DND-41 (cell line): ENCODE data around the gene SSUH2.
"Not testable (repeated sequence)": the region's sequence is repeated elsewhere in the genome, so short reads cannot be mapped to it uniquely, and the experiment has no call there.

ENCODE experiments used
- ATAC-seq: fragments of 200-7000 bp; cut with Tn5 transposase; 3 replicates; pipeline ENCODE4 v1.9.1; 2021; ENCODE audit warnings: low read depth; ENCODE audit not compliant: insufficient read depth
- DNase-seq: peaks from one replicate; pipeline ENCODE4 v3.0.0-alpha.2; 2020
- H2AFZ ChIP-seq: 2 replicates; pipeline ENCODE4 v1.6.0; 2012; ENCODE audit warnings: low read depth, low read length
- H3K27ac ChIP-seq: 2 replicates; pipeline ENCODE4 v1.5.1; 2012; ENCODE audit warnings: low read length, inconsistent platforms
- H3K27me3 ChIP-seq: fragments of 200-600 bp; sonication (generic); 2 replicates; pipeline ENCODE4 v1.6.0; 2012; ENCODE audit warnings: low read length, mild to moderate bottlenecking, inconsistent platforms; ENCODE audit not compliant: insufficient read depth, poor library complexity
- H3K36me3 ChIP-seq: 2 replicates; pipeline ENCODE4 v1.5.1; 2012; ENCODE audit warnings: low read length, inconsistent platforms; ENCODE audit not compliant: insufficient read depth
- H3K4me1 ChIP-seq: 2 replicates; pipeline ENCODE4 v1.5.1; 2012; ENCODE audit warnings: mild to moderate bottlenecking, low read length; ENCODE audit not compliant: insufficient read depth
- H3K4me2 ChIP-seq: 2 replicates; pipeline ENCODE4 v1.6.0; 2012; ENCODE audit warnings: mild to moderate bottlenecking, moderate library complexity, low read length, inconsistent platforms; ENCODE audit not compliant: insufficient read depth
- H3K4me3 ChIP-seq, 2 experiments: fragments of 200-600 bp in 1 of 2; shearing (Covaris generic) in 1 of 2; 2 replicates each; pipeline ENCODE4 v1.5.1; 2012 to 2016; ENCODE audit warnings: inconsistent platforms in 2 of 2, low read length in 2 of 2, mild to moderate bottlenecking in 2 of 2, low read depth in 1 of 2, moderate library complexity in 1 of 2
- H3K79me2 ChIP-seq: 2 replicates; pipeline ENCODE4 v1.6.0; 2012; ENCODE audit warnings: low read length, inconsistent platforms; ENCODE audit not compliant: insufficient read depth
- H3K9ac ChIP-seq: 2 replicates; pipeline ENCODE4 v1.6.0; 2012; ENCODE audit warnings: low read depth, mild to moderate bottlenecking, inconsistent platforms, low read length, moderate library complexity
- H3K9me3 ChIP-seq: 2 replicates; pipeline ENCODE4 v1.5.1; 2012; ENCODE audit warnings: low read length, moderate library complexity, mild to moderate bottlenecking, inconsistent platforms; ENCODE audit not compliant: insufficient read depth, severe bottlenecking
- H4K20me1 ChIP-seq: 2 replicates; pipeline ENCODE4 v1.6.0; 2012; ENCODE audit warnings: low read length; ENCODE audit not compliant: insufficient read depth
- EZH2 ChIP-seq: IDR thresholded peaks from 3 replicates; pipeline ENCODE4 v1.6.1; 2012; ENCODE audit warnings: borderline replicate concordance, low read depth, mild to moderate bottlenecking, moderate library complexity, low read length, inconsistent platforms; ENCODE audit not compliant: severe bottlenecking
- TF ChIP-seq, protein P1 (sequence below): IDR thresholded peaks from 2 replicates; pipeline ENCODE4 v1.5.1; 2012; ENCODE audit warnings: borderline replicate concordance, low read length, moderate library complexity, mild to moderate bottlenecking; ENCODE audit not compliant: poor library complexity, severe bottlenecking; ENCODE audit errors: extremely low read depth

Gene SSUH2

DNA sequence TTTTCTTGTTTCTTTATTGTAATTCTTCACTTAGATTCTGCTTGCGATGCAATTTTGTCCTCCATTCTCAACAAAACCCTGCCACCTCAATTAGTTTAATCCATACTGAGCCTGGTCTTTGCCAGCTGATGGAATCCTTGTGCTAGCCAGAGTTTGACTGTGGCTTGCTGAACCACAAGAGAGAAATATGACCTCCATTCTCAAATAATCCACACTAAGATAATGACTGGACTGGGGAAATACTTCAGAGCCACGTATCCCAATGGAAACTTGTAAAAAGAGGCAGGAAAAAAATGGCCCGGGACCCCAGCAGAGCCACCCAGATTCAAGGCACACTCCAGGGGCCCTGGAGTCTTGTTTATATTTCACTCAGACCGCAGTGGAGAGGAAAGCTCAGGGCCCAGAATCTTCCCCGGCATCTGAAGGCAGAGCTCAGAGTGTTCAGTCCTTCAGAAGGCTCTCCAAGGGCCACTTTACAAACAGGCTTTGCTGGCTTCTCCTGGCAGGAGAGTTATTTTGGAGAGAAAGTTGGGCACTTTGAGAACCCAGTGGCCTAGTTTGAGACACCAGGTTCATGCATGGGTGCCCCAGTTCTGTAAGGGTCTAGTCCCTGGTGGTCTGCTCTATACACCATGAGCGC lies 62.7 kb downstream of the SSUH2 start:
- no peaks in the 10 kb centered on the region for H3K79me2 ChIP-seq
- no peak for ATAC-seq
- no peaks in the 10 kb centered on the region for H3K36me3 ChIP-seq
- peaks cover 5% of the 10 kb centered on the region for H3K27me3 ChIP-seq
- no peaks in the 10 kb centered on the region for H3K4me1 ChIP-seq
- TF ChIP-seq, protein P1, sequence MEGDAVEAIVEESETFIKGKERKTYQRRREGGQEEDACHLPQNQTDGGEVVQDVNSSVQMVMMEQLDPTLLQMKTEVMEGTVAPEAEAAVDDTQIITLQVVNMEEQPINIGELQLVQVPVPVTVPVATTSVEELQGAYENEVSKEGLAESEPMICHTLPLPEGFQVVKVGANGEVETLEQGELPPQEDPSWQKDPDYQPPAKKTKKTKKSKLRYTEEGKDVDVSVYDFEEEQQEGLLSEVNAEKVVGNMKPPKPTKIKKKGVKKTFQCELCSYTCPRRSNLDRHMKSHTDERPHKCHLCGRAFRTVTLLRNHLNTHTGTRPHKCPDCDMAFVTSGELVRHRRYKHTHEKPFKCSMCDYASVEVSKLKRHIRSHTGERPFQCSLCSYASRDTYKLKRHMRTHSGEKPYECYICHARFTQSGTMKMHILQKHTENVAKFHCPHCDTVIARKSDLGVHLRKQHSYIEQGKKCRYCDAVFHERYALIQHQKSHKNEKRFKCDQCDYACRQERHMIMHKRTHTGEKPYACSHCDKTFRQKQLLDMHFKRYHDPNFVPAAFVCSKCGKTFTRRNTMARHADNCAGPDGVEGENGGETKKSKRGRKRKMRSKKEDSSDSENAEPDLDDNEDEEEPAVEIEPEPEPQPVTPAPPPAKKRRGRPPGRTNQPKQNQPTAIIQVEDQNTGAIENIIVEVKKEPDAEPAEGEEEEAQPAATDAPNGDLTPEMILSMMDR: no peak
- TF ChIP-seq EZH2: no peak
- H3K9me3 ChIP-seq: no peaks in the 10 kb centered on the region
- H3K4me3 ChIP-seq: no peak overlapping the region
- H4K20me1 ChIP-seq: no peaks in the 10 kb centered on the region
- no peak for DNase-seq
- H2AFZ ChIP-seq: no peak overlapping the region
- no peak overlapping the region for H3K4me2 ChIP-seq
- no peak overlapping the region for H3K9ac ChIP-seq
- H3K27ac ChIP-seq: no peak overlapping the region

DNA sequence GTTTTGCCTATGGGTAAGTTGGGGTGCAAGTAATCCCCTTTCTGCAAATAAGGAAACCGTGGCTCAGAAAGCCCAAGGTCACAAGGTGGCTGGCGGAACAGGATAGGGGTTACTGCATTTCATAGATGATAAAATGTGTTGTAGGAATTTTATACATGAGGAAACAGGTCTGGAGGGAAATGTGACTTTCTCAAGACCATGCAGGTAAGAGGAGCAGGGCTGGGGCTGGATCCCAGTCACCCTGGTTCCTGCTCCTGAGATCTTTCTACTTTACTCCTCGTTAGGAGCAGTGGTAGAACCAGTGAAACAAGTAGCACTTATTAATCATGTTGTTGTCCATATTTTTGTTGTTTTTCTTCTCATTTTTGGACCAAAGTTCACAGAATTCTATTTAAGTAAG lies 63.2 kb downstream of the SSUH2 start:
- H3K9ac ChIP-seq: no peak overlapping the region
- ATAC-seq (no peak), DNase-seq (no peak)
- no peaks in the 10 kb centered on the region for H3K36me3 ChIP-seq
- no peaks in the 10 kb centered on the region for H3K4me1 ChIP-seq
- no peaks in the 10 kb centered on the region for H3K9me3 ChIP-seq
- H3K4me3 ChIP-seq: no peak overlapping the region
- H2AFZ ChIP-seq: no peak overlapping the region
- H3K79me2 ChIP-seq: no peaks in the 10 kb centered on the region
- no peak overlapping the region for H3K4me2 ChIP-seq
- TF ChIP-seq, protein P1: no peak
- peaks cover 5% of the 10 kb centered on the region for H3K27me3 ChIP-seq
- no peaks in the 10 kb centered on the region for H4K20me1 ChIP-seq
- H3K27ac ChIP-seq: no peak overlapping the region

DNA sequence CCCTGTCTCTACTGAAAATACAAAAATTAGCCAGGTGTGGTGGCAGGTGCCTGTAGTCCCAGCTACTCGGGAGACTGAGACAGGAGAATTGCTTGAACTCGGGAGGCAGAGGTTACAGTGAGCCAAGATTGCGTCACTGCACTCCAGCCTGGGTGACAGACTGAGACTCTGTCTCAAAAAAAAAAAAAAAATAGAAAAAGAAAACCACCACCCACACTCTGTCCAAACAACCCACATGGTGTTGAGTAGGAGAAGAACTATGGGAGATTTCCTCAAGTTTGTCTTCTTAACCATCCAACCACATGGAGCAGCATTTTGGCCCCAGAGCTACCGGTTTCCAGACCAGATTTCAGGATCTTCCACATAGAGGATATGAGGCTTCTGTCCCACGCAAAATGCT lies 64.2 kb downstream of the SSUH2 start:
- H4K20me1 ChIP-seq, H3K36me3 ChIP-seq, H2AFZ ChIP-seq, H3K27ac ChIP-seq, H3K4me2 ChIP-seq, H3K27me3 ChIP-seq, DNase-seq, H3K4me1 ChIP-seq, ATAC-seq, H3K9me3 ChIP-seq, H3K4me3 ChIP-seq, H3K9ac ChIP-seq, H3K79me2 ChIP-seq: not testable (repeated sequence)

DNA sequence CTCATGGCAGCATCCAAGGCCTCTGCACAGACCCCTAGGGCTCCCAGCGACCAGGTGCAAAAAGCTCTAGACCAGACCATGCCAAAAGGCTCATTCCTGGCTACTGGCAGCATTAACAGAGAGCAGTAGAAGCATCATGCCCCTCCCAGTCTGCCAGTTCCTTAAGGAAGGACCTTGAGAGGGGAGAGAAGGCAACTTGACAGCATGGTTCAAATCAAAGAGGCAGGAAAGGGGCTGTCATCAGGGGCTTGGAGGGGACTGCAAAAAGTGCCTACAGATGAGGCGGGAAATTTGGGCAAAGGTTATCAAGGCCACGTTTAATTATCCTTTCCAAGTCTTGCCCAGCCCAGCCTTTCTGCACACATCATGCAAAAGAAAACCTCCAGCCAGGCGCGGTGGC lies 64.7 kb downstream of the SSUH2 start:
- no peaks in the 10 kb centered on the region for H4K20me1 ChIP-seq
- no peaks in the 10 kb centered on the region for H3K36me3 ChIP-seq
- no peaks in the 10 kb centered on the region for H3K79me2 ChIP-seq
- H3K4me3 ChIP-seq: no peak overlapping the region
- H3K27ac ChIP-seq: no peak overlapping the region
- H3K4me2 ChIP-seq: no peak overlapping the region
- DNase-seq: no peak
- no peak for ATAC-seq
- H3K4me1 ChIP-seq: no peaks in the 10 kb centered on the region
- no peak overlapping the region for H3K9ac ChIP-seq
- no peaks in the 10 kb centered on the region for H3K27me3 ChIP-seq
- TF ChIP-seq, protein P1: no peak
- no peak for TF ChIP-seq EZH2
- no peaks in the 10 kb centered on the region for H3K9me3 ChIP-seq
- no peak overlapping the region for H2AFZ ChIP-seq
